ENCODE data around the gene JUNB. TPM values are rescaled to one million over a fixed set of nuclear protein-coding genes. Genes with fewer than 3 reads are reported as not detected.

Gene JUNB
- total RNA-seq, 1 donor from 2014 or later: 351 TPM

GRCh38 chr19:12788042-12788681, 3.1 kb upstream of the JUNB start:
- Mint-ChIP-seq H3K36me3 (ENCODE audit: low read depth) (peaks cover 16% of the 10 kb centered on the region), H3K27ac (peak overlapping the region; percentile 94), H3K27me3 (ENCODE audit: low read depth) (no peaks in the 10 kb centered on the region), H3K4me1 (ENCODE audit: low read depth) (peaks cover 20% of the 10 kb centered on the region), H3K9me3 (no peaks in the 10 kb centered on the region), H3K4me3 (ENCODE audit: low read depth) (peak overlapping the region; percentile 88)
- intact Hi-C loops (cut with micrococcal nuclease): no loop called here
- DNase-seq (ENCODE audit: low spot score): no peak

DNA sequence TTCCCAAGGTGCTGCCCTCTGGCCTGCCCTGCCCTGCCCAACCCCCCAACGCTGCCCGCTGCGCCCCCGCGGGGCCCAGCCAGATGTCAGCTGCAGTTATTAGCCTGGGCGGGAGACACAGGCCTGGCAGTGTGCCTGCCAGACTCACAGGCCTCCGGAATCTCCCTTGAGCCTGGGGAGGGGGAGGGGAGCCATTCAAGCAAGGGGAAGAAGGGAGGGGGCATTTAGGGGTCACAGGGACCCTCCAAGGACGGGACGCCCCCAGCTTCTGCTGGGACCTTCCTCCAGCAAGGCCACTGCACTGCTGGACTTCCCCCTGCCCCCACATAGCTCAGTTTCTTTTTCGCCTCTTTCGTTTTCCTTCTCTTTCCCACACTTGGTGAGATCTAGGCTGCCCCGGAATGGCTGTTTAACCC, 2.6 kb upstream of the JUNB start:
- Mint-ChIP-seq H3K27ac (peak overlapping the region; percentile 94), H3K36me3 (ENCODE audit: low read depth) (peaks cover 19% of the 10 kb centered on the region), H3K4me3 (ENCODE audit: low read depth) (peak overlapping the region; percentile 88), H3K27me3 (ENCODE audit: low read depth) (no peaks in the 10 kb centered on the region), H3K4me1 (ENCODE audit: low read depth) (peaks cover 17% of the 10 kb centered on the region), H3K9me3 (no peaks in the 10 kb centered on the region)
- DNase-seq (ENCODE audit: low spot score): no peak
- intact Hi-C loops (cut with micrococcal nuclease): no loop called here

- no peak for DNase-seq (ENCODE audit: low spot score)
- peaks cover 20% of the 10 kb centered on the region for H3K4me1 Mint-ChIP-seq (ENCODE audit: low read depth)
- H3K27ac Mint-ChIP-seq: peak overlapping the region; percentile 94
- intact Hi-C loops (cut with micrococcal nuclease): no loop called here
- H3K9me3 Mint-ChIP-seq: no peaks in the 10 kb centered on the region
- H3K4me3 Mint-ChIP-seq (ENCODE audit: low read depth): peak overlapping the region; percentile 88
- H3K27me3 Mint-ChIP-seq (ENCODE audit: low read depth): no peaks in the 10 kb centered on the region
- H3K36me3 Mint-ChIP-seq (ENCODE audit: low read depth): peaks cover 19% of the 10 kb centered on the region
Observed at GRCh38 chr19:12789098-12789903, 2.0 kb upstream of the JUNB start.

DNA sequence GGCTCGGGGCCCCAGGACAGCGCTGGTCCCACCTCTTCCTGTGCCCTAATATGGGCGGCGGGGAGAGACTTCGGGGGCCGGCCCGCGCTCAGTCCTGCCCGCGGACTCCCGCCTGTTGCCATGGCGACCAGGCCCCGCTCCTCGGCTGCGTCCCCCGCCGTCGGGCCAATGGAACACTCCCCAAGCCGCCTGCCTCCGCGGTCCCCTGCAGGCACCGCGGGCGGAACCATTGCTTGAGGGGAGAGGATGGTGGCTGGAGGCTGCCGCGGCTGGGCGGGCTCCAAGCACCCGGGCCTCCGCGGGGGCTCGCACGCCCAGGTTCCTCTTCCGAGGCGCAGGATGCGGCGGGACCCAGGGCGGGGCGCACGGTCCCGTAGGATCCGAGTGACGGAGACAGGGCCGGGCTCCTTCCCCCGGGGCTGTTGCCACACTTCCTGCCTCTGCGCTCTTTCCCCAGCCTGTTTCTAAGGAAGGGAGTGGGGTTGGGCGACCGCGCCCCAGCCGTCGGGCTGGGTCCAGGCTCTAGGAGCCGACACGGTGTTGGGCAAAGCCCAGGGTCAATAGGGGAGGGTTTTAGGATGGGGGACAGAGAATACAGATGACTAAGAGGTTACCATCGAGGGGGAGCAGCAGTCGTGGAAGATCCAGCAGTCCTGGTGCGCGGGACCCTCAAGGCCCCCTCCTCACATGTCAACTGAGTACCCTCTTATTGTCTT, 1.2 kb upstream of the JUNB start:
- intact Hi-C loops (cut with micrococcal nuclease): loop anchor here (2.0 to 5.0 kb wide), 5 partner anchors 58 to 1047 kb away; partner anchors contain the start of genes CALR, DHPS and TRIR
- H3K4me3 Mint-ChIP-seq (ENCODE audit: low read depth): peak overlapping the region; percentile 95
- peak; percentile 95 for DNase-seq (ENCODE audit: low spot score)
- no peaks in the 10 kb centered on the region for H3K27me3 Mint-ChIP-seq (ENCODE audit: low read depth)
- peaks cover 19% of the 10 kb centered on the region for H3K36me3 Mint-ChIP-seq (ENCODE audit: low read depth)
- H3K27ac Mint-ChIP-seq: peak overlapping the region; percentile 93
- peaks cover 24% of the 10 kb centered on the region for H3K4me1 Mint-ChIP-seq (ENCODE audit: low read depth)
- H3K9me3 Mint-ChIP-seq: no peaks in the 10 kb centered on the region

GRCh38 chr19:12790628-12791344, 500 bp upstream of the JUNB start:
- no peak for DNase-seq (ENCODE audit: low spot score)

DNA sequence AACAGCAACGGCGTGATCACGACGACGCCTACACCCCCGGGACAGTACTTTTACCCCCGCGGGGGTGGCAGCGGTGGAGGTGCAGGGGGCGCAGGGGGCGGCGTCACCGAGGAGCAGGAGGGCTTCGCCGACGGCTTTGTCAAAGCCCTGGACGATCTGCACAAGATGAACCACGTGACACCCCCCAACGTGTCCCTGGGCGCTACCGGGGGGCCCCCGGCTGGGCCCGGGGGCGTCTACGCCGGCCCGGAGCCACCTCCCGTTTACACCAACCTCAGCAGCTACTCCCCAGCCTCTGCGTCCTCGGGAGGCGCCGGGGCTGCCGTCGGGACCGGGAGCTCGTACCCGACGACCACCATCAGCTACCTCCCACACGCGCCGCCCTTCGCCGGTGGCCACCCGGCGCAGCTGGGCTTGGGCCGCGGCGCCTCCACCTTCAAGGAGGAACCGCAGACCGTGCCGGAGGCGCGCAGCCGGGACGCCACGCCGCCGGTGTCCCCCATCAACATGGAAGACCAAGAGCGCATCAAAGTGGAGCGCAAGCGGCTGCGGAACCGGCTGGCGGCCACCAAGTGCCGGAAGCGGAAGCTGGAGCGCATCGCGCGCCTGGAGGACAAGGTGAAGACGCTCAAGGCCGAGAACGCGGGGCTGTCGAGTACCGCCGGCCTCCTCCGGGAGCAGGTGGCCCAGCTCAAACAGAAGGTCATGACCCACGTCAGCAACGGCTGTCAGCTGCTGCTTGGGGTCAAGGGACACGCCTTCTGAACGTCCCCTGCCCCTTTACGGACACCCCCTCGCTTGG, 966 bp downstream of the JUNB start:
- H3K36me3 Mint-ChIP-seq (ENCODE audit: low read depth): peaks cover 28% of the 10 kb centered on the region
- H3K27me3 Mint-ChIP-seq (ENCODE audit: low read depth): no peaks in the 10 kb centered on the region
- DNase-seq (ENCODE audit: low spot score): peak; percentile 80
- intact Hi-C loops (cut with micrococcal nuclease): loop anchor here (5.0 kb wide), 4 partner anchors 60 to 1045 kb away; partner anchors contain the start of genes CALR, DHPS and TRIR
- H3K27ac Mint-ChIP-seq: peak overlapping the region; percentile 90
- H3K9me3 Mint-ChIP-seq: no peaks in the 10 kb centered on the region
- H3K4me1 Mint-ChIP-seq (ENCODE audit: low read depth): peaks cover 35% of the 10 kb centered on the region
- peak overlapping the region; percentile 95 for H3K4me3 Mint-ChIP-seq (ENCODE audit: low read depth)

More at GRCh38 chr19:12790628-12791344, 500 bp upstream of the JUNB start:
- intact Hi-C loops (cut with micrococcal nuclease): loop anchor here (1.0 to 5.0 kb wide), 6 partner anchors 8 to 1047 kb away; partner anchors contain the start of genes CALR, DHPS and TRIR
- Mint-ChIP-seq H3K27ac (peak overlapping the region; percentile 93), H3K4me1 (ENCODE audit: low read depth) (peaks cover 26% of the 10 kb centered on the region), H3K27me3 (ENCODE audit: low read depth) (no peaks in the 10 kb centered on the region), H3K4me3 (ENCODE audit: low read depth) (peak overlapping the region; percentile 95), H3K36me3 (ENCODE audit: low read depth) (peaks cover 19% of the 10 kb centered on the region), H3K9me3 (no peaks in the 10 kb centered on the region)

- no peak for DNase-seq (ENCODE audit: low spot score)
- Mint-ChIP-seq H3K9me3 (no peaks in the 10 kb centered on the region), H3K4me3 (ENCODE audit: low read depth) (peak overlapping the region; percentile 95), H3K27me3 (ENCODE audit: low read depth) (no peaks in the 10 kb centered on the region), H3K4me1 (ENCODE audit: low read depth) (peaks cover 35% of the 10 kb centered on the region), H3K36me3 (ENCODE audit: low read depth) (peaks cover 29% of the 10 kb centered on the region), H3K27ac (peak overlapping the region; percentile 97)
- intact Hi-C loops (cut with micrococcal nuclease): loop anchor here (5.0 kb wide), 4 partner anchors 61 to 1044 kb away; partner anchors contain the start of genes CALR, DHPS and TRIR
Observed at GRCh38 chr19:12792853-12793289, 1.6 kb downstream of the JUNB start.

GRCh38 chr19:12793290-12794195, 2.3 kb downstream of the JUNB start:
- peak; percentile 93 for DNase-seq (ENCODE audit: low spot score)
- no peaks in the 10 kb centered on the region for H3K27me3 Mint-ChIP-seq (ENCODE audit: low read depth)
- peak overlapping the region; percentile 95 for H3K4me3 Mint-ChIP-seq (ENCODE audit: low read depth)
- intact Hi-C loops (cut with micrococcal nuclease): loop anchor here (5.0 kb wide), 4 partner anchors 61 to 1044 kb away; partner anchors contain the start of genes CALR, DHPS and TRIR
- peaks cover 30% of the 10 kb centered on the region for H3K36me3 Mint-ChIP-seq (ENCODE audit: low read depth)
- H3K4me1 Mint-ChIP-seq (ENCODE audit: low read depth): peaks cover 34% of the 10 kb centered on the region
- no peaks in the 10 kb centered on the region for H3K9me3 Mint-ChIP-seq
- H3K27ac Mint-ChIP-seq: peak overlapping the region; percentile 97

- H3K9me3 Mint-ChIP-seq: no peaks in the 10 kb centered on the region
- no peaks in the 10 kb centered on the region for H3K27me3 Mint-ChIP-seq (ENCODE audit: low read depth)
- no peak for DNase-seq (ENCODE audit: low spot score)
- peak overlapping the region; percentile 91 for H3K27ac Mint-ChIP-seq
- intact Hi-C loops (cut with micrococcal nuclease): loop anchor here (5.0 kb wide), 4 partner anchors 62 to 1043 kb away; partner anchors contain the start of genes CALR, DHPS and TRIR
- peaks cover 33% of the 10 kb centered on the region for H3K36me3 Mint-ChIP-seq (ENCODE audit: low read depth)
- peak overlapping the region; percentile 73 for H3K4me3 Mint-ChIP-seq (ENCODE audit: low read depth)
- H3K4me1 Mint-ChIP-seq (ENCODE audit: low read depth): peaks cover 26% of the 10 kb centered on the region
Observed at GRCh38 chr19:12794196-12794941, 3.1 kb downstream of the JUNB start.

- no peaks in the 10 kb centered on the region for H3K9me3 Mint-ChIP-seq
- H3K27me3 Mint-ChIP-seq (ENCODE audit: low read depth): no peaks in the 10 kb centered on the region
- intact Hi-C loops (cut with micrococcal nuclease): loop anchor here (5.0 kb wide), 4 partner anchors 63 to 1042 kb away; partner anchors contain the start of genes CALR, DHPS and TRIR
- peak overlapping the region; percentile 91 for H3K27ac Mint-ChIP-seq
- H3K36me3 Mint-ChIP-seq (ENCODE audit: low read depth): peaks cover 40% of the 10 kb centered on the region
- peaks cover 26% of the 10 kb centered on the region for H3K4me1 Mint-ChIP-seq (ENCODE audit: low read depth)
- DNase-seq (ENCODE audit: low spot score): no peak
- peak overlapping the region; percentile 73 for H3K4me3 Mint-ChIP-seq (ENCODE audit: low read depth)
Observed at GRCh38 chr19:12794971-12795381, 3.7 kb downstream of the JUNB start.

All from activated T-helper 2 cell treated with anti-CD3 and anti-CD28 coated beads, Interferon-gamma antibody, Interleukin-2, Interleukin-4, amounts not matched to agents 10 μg/mL and 5 μg/mL and 100 μg/mL, durations not matched to agents 14 hours and 24 hours and 36 hours (primary cell).